Measurements from ENCODE around the gene LRRC37B.
"Not testable (repeated sequence)": the region's sequence is repeated elsewhere in the genome, so short reads cannot be mapped to it uniquely, and the experiment has no call there.

LRRC37B gene

DNA sequence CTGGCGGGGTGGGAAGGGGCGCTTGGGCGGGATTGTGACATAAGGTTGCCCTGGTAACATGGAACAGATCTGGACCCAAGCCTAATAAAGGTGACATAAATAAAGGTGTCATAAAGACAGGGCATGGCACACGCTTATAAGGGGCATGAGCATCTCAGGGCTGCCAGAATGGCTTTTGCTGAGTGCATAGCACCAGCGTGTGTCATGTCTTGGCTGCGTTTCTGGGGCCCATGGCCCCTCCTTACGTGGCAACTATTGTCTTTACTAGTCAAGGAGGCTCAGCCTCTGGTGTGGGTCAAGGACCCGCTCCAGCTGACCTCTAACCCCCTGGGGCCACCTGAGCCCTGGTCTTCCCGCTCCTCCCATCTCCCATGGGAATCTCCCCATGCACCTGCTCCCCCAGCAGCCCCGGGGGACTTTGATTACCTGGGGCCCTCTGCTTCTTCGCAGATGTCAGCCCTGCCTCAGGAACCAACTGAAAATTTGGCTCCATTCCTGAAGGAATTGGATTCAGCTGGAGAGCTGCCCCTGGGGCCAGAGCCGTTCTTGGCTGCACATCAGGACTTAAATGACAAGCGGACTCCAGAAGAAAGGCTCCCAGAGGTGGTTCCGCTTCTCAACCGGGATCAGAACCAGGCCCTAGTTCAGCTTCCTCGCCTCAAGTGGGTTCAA is 13.9 kb downstream of the LRRC37B start:
- H3K4me3 Mint-ChIP-seq, result no peak overlapping the region
- no peaks in the 10 kb centered on the region for H3K27me3 Mint-ChIP-seq
- no peak overlapping the region for H3K27ac Mint-ChIP-seq
- H3K4me1 Mint-ChIP-seq, result peaks cover 2% of the 10 kb centered on the region
- ATAC-seq (ENCODE audit: low read depth), result no peak
- H3K9me3 Mint-ChIP-seq, result no peaks in the 10 kb centered on the region
- DNase-seq (ENCODE audit: low spot score in 2 of 2), result no peak
- H3K36me3 Mint-ChIP-seq, result peaks cover 11% of the 10 kb centered on the region

DNA sequence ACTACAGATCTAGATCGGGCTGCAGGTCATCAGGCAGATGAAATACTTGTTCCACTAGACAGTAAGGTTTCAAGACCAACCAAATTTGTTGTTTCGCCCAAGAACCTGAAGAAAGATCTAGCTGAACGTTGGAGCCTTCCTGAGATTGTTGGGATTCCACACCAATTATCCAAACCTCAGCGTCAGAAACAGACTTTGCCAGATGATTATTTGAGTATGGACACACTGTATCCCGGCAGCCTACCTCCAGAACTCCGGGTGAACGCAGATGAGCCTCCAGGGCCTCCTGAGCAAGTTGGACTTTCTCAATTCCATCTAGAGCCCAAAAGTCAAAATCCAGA is 14.4 kb downstream of the LRRC37B start:
- no peaks in the 10 kb centered on the region for H3K27me3 Mint-ChIP-seq
- H3K36me3 Mint-ChIP-seq, result peaks cover 11% of the 10 kb centered on the region

DNA sequence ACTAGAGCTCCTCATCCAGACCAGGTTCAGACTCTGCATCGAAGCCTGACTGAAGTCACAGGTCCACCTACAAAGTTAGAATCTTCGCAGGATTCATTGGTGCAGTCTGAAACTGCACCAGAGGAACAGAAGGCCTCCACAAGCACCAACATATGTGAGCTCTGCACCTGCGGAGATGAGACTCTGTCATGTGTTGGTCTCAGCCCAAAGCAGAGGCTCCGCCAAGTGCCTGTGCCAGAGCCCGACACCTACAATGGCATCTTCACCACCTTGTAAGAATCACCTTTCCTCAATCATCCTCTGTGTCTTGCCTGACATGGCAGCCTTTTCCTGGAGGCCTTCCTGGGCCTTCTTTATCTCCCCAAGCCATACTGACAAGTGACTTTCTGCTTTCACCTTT is 15.4 kb downstream of the LRRC37B start:
- H3K27ac Mint-ChIP-seq; ATAC-seq (ENCODE audit: low read depth); H3K4me1 Mint-ChIP-seq; H3K27me3 Mint-ChIP-seq; H3K4me3 Mint-ChIP-seq; DNase-seq (ENCODE audit: low spot score in 2 of 2); H3K9me3 Mint-ChIP-seq: not testable (repeated sequence)
- H3K36me3 Mint-ChIP-seq, result peaks cover 16% of the 10 kb centered on the region

More for the DNA sequence above, 14.4 kb downstream of the LRRC37B start:
- DNase-seq (ENCODE audit: low spot score in 2 of 2), result no peak
- H3K9me3 Mint-ChIP-seq, result no peaks in the 10 kb centered on the region
- no peak overlapping the region for H3K27ac Mint-ChIP-seq
- no peak overlapping the region for H3K4me3 Mint-ChIP-seq
- H3K4me1 Mint-ChIP-seq, result no peaks in the 10 kb centered on the region
- no peak for ATAC-seq (ENCODE audit: low read depth)

DNA sequence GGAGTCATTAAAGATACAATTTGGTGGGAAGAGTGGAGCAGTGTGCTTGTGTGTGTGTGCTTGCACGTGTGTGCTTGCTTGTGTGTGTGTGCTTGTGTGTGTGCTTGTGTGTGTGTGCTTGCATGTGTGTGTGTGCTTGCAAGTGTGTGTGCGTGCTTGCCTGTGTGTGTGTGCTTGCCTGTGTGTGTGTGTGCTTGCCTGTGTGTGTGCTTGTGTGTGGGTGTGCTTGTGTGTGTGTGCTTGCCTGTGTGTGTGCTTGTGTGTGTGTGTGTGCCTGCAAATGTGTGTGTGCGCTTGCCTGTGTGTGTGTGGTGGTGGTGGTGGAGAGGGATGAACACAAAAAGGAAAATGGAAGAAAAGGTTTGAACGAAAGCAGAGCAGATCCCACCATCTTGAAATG is 20.1 kb downstream of the LRRC37B start:
- not testable (repeated sequence) for H3K4me1 Mint-ChIP-seq; H3K4me3 Mint-ChIP-seq; H3K27me3 Mint-ChIP-seq; H3K27ac Mint-ChIP-seq; ATAC-seq (ENCODE audit: low read depth); DNase-seq (ENCODE audit: low spot score in 2 of 2); H3K9me3 Mint-ChIP-seq
- H3K36me3 Mint-ChIP-seq, result peaks cover 12% of the 10 kb centered on the region

DNA sequence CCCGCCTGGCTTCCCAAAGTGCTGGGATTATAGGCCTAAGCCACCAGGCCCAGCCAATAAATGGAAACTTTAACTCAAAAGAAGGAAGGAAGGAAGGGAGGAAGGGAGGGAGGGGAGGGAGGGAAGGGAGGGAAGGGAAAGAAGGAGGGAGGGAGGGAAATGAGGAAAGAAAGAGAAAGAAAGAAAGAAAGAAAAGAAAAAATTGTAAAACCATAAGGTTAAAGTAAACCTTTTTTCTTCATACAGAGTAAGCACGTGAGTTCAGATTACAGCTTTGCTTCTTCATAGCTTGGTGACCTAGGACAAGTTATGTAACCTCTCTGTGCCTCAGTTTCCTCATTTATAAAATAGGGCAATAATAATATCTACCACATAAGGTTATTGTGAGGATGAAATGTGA is 26.0 kb downstream of the LRRC37B start:
- no peak overlapping the region for H3K27ac Mint-ChIP-seq
- H3K9me3 Mint-ChIP-seq, result no peaks in the 10 kb centered on the region
- H3K4me3 Mint-ChIP-seq, result no peak overlapping the region
- peaks cover 11% of the 10 kb centered on the region for H3K36me3 Mint-ChIP-seq
- no peaks in the 10 kb centered on the region for H3K27me3 Mint-ChIP-seq
- ATAC-seq (ENCODE audit: low read depth) (no peak), DNase-seq (ENCODE audit: low spot score in 2 of 2) (no peak)
- H3K4me1 Mint-ChIP-seq, result no peaks in the 10 kb centered on the region

DNA sequence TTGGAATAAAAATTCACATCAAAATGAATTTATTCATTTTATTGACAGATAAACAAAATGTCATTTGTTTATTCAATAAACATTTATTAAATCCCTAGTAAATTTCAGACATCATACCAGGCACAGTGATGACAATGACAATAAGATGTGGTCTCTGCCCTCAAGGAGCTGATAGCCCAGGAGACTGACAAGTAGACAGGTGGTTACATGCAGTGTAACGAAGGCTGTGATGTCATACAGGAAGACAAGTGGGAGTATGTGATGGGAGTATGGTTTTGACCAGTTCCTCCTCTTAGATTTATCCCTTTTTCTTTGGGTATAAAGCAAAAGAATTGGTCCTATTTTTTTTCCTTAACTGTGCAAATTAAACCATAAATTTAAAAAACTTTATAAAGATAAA is 26.6 kb downstream of the LRRC37B start:
- peaks cover 11% of the 10 kb centered on the region for H3K36me3 Mint-ChIP-seq
- H3K27ac Mint-ChIP-seq; H3K27me3 Mint-ChIP-seq; H3K4me3 Mint-ChIP-seq; H3K9me3 Mint-ChIP-seq; ATAC-seq (ENCODE audit: low read depth); H3K4me1 Mint-ChIP-seq; DNase-seq (ENCODE audit: low spot score in 2 of 2): not testable (repeated sequence)

DNA sequence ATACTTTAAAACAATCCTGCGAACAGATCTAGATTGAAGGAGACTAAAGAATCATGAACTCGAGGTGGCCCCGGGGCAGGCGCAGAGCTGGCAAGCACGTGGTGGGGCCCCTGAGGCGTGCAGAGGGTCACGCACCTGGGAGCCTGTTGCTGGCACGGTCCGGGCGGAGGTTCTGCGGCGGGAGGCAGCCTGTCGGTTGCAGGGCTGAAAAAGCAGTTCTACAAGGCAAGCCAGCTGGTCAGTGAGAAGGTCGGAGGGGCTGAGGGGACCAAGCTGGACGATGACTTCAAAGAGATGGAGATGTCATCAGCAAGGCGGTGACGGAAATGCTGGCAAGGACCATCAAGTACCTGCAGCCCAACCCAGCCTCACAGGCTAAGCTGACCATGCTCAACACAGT is 33.1 kb downstream of the LRRC37B start:
- DNase-seq (ENCODE audit: low spot score in 2 of 2); H3K4me3 Mint-ChIP-seq; H3K27me3 Mint-ChIP-seq; H3K4me1 Mint-ChIP-seq; ATAC-seq (ENCODE audit: low read depth); H3K27ac Mint-ChIP-seq; H3K9me3 Mint-ChIP-seq: not testable (repeated sequence)
- peaks cover 19% of the 10 kb centered on the region for H3K36me3 Mint-ChIP-seq

DNA sequence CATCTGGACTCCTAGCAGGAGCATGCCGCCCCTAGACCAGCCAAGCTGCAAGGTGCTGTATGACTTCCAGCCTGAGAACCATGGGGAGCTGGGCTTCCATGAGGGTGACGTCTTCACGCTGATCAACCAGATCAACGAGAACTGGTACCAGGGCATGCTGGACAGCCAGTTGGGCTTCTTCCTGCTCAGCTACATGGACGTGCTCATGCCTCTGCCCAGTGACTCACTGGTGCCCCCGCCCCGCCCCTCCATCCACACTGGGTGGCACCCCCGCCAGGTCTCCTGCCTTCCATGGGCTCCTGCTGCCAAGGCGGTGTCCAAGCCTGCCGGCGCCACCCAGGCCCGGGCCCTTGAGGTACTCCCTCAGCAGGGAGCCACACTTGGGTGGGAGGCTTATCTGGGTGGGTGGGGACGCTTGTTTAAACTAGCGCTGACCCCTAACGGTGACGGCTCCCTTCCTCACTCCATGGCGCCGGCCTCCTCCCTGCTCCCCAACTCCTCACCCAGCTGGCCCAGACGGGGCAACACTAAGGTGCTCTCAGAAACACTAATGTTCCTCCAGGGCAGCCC is 34.2 kb downstream of the LRRC37B start:
- not testable (repeated sequence) for H3K4me1 Mint-ChIP-seq; H3K4me3 Mint-ChIP-seq; H3K9me3 Mint-ChIP-seq; H3K27ac Mint-ChIP-seq; ATAC-seq (ENCODE audit: low read depth); H3K27me3 Mint-ChIP-seq; DNase-seq (ENCODE audit: low spot score in 2 of 2)
- peaks cover 15% of the 10 kb centered on the region for H3K36me3 Mint-ChIP-seq

DNA sequence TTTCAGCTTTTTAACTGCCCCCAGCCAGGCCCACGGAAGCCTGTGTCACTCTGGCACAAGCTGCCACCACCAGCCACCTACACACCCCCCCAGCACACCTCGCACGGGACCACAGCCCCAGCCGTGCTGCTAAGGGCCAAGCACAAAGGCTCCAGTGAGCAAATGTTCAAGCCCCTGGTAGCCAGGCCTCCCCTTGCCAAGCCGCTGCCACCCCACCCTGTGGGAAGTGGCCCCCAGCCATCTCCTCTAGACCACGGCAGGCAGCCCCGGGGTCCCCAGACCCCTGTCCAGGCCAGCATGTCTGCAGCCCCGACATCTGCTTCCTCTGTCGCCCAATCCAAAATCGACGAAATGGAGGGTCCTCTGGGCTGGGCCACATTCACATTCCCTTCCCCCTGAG is 35.1 kb downstream of the LRRC37B start:
- not testable (repeated sequence) for H3K4me3 Mint-ChIP-seq

DNA sequence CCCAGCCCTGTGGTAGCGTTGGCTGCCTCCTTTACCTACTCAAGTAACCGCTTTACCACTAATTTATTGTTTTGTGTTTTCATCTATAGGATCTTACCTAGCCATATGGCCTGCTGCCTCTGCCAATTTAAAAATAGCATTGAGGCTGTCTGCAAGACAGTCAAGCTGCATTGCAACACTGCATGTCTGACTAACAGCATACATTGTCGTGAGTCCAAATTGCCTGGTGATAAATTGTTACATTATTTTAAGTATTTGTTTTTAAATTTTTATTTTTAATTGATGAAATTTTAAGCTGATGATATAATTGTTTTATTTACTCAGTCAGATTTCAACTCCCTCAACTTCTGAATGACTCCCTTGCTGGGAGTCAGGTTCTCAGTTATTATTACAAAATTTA is 38.4 kb downstream of the LRRC37B start:
- H3K4me3 Mint-ChIP-seq; H3K27me3 Mint-ChIP-seq; H3K9me3 Mint-ChIP-seq; H3K4me1 Mint-ChIP-seq; DNase-seq (ENCODE audit: low spot score in 2 of 2); ATAC-seq (ENCODE audit: low read depth); H3K27ac Mint-ChIP-seq: not testable (repeated sequence)
- peaks cover 13% of the 10 kb centered on the region for H3K36me3 Mint-ChIP-seq

More for the DNA sequence above, 35.1 kb downstream of the LRRC37B start:
- not testable (repeated sequence) for DNase-seq (ENCODE audit: low spot score in 2 of 2); H3K27ac Mint-ChIP-seq; H3K27me3 Mint-ChIP-seq; ATAC-seq (ENCODE audit: low read depth); H3K4me1 Mint-ChIP-seq; H3K9me3 Mint-ChIP-seq
- H3K36me3 Mint-ChIP-seq, result peaks cover 13% of the 10 kb centered on the region

DNA sequence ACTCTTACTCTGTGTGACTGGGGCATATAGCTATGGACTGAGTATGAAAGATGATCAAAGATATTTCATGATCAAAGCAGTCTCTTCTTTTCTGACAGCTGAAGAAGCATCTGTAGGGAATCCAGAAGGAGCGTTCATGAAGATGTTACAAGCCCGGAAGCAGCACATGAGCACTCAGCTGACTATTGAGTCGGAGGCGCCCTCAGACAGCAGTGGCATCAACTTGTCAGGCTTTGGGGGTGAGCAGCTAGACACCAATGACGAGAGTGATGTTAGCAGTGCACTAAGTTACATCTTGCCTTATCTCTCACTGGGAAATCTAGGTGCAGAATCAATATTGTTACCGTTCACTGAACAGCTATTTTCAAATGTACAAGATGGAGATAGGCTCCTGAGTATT is 40.5 kb downstream of the LRRC37B start:
- not testable (repeated sequence) for ATAC-seq (ENCODE audit: low read depth); H3K4me3 Mint-ChIP-seq; H3K9me3 Mint-ChIP-seq; H3K27me3 Mint-ChIP-seq; DNase-seq (ENCODE audit: low spot score in 2 of 2); H3K4me1 Mint-ChIP-seq
- H3K36me3 Mint-ChIP-seq, result peaks cover 12% of the 10 kb centered on the region
- H3K27ac Mint-ChIP-seq, result peak overlapping the region; percentile 38

DNA sequence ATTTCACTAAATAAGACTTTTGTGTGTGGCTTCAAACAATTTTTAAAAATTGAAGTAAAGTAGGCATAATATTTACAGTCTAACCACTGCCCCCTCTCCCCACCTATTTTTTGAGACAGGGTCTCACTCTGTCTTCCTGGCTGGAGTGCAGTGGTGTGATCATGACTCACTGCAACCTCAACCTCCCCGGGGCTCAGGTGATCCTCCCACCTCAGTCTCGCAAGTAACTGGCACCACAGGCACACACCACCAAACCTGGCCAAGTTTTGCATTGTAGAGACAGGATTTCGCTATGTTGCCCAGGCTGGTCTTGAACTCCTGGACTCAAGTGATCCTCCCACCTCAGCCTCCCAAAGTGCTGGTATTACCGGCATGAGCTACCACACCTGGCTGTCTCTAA is 47.8 kb downstream of the LRRC37B start:
- not testable (repeated sequence) for H3K27me3 Mint-ChIP-seq; H3K9me3 Mint-ChIP-seq; H3K27ac Mint-ChIP-seq; H3K4me1 Mint-ChIP-seq; H3K36me3 Mint-ChIP-seq; ATAC-seq (ENCODE audit: low read depth); DNase-seq (ENCODE audit: low spot score in 2 of 2); H3K4me3 Mint-ChIP-seq

DNA sequence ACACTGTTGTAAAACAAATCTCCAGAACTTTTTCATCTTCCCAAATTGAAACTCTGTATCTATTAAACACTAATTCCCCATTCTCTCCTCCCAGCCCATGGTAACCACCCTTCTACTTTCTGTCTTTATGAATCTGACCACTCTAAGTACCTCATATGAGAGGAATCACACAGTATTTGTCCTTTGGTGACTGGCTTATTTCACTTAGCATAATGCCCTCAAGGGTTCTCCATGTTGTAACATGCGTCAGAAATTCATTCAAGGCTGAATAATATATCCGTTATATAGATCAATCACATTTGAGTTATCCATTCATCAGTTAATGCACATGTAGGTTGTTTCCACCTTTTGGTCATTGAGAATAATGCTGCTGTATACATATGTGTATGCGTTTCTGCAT is 48.2 kb downstream of the LRRC37B start:
- DNase-seq (ENCODE audit: low spot score in 2 of 2); H3K9me3 Mint-ChIP-seq; H3K4me3 Mint-ChIP-seq; H3K36me3 Mint-ChIP-seq; H3K27me3 Mint-ChIP-seq; H3K27ac Mint-ChIP-seq; ATAC-seq (ENCODE audit: low read depth); H3K4me1 Mint-ChIP-seq: not testable (repeated sequence)

DNA sequence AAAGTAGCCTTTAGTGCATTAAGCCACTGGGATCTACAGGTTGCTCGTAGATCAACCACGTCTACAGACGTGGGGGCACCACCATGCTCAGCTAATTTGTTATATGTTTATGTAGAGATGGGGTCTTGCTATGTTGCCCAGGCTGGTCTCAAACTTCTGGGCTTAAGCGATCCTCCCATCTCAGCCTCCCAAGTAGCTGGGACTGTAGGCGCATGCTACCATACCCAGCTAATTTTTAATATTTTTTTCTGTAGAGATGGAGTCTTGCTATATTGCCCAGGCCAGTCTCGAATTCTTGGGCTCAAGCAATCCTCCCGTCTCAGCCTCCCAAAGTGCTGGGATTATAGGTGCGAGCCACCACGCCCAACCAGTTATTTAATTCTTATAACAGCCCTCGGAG is 49.3 kb downstream of the LRRC37B start:
- DNase-seq (ENCODE audit: low spot score in 2 of 2); H3K27ac Mint-ChIP-seq; H3K27me3 Mint-ChIP-seq; H3K4me1 Mint-ChIP-seq; ATAC-seq (ENCODE audit: low read depth); H3K4me3 Mint-ChIP-seq; H3K36me3 Mint-ChIP-seq; H3K9me3 Mint-ChIP-seq: not testable (repeated sequence)

DNA sequence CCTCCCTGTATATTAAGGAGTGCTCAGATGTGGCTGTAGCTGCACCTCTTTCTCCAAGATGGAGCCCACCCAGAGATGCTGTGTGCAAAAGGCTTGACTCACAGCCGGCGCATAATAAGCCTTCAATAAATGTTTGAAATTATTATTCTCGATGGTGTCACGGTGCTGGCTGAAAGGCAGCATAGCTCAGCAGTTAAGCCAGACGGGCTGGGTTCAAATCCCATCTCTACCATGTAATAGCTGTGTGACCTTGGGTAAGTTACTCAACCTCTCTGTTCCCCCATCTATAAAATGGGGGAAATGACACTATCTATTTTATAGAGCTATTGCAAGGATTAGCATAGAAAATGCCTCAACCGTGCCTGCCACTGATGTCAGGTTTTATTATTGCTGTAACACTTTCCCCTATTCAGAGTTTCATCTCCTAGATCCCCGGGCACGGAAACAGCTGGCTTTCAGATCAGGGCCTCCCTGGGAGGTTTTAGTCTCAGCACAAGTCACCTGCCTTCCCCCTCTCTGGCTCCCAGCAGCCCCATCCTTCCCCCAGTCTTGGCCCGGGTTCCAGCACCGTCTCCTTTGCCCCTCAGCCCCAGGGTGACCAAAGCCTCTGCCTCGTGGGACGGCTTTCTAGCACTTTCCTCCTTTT is 50.4 kb downstream of the LRRC37B start:
- H3K36me3 Mint-ChIP-seq; H3K9me3 Mint-ChIP-seq; ATAC-seq (ENCODE audit: low read depth); H3K27me3 Mint-ChIP-seq; H3K4me1 Mint-ChIP-seq; H3K4me3 Mint-ChIP-seq; DNase-seq (ENCODE audit: low spot score in 2 of 2); H3K27ac Mint-ChIP-seq: not testable (repeated sequence)
